CD4-positive, alpha-beta T cell treated with Interferon gamma for 1 hour (primary cell): ENCODE measurements around the gene OR8D1.
"Not testable (repeated sequence)": the region's sequence is repeated elsewhere in the genome, so short reads cannot be mapped to it uniquely, and the experiment has no call there.

Experiments used
- DNase-seq: peaks from one replicate; pipeline ENCODE4 v3.0.0-alpha.2; 2020

Gene OR8D1

DNA sequence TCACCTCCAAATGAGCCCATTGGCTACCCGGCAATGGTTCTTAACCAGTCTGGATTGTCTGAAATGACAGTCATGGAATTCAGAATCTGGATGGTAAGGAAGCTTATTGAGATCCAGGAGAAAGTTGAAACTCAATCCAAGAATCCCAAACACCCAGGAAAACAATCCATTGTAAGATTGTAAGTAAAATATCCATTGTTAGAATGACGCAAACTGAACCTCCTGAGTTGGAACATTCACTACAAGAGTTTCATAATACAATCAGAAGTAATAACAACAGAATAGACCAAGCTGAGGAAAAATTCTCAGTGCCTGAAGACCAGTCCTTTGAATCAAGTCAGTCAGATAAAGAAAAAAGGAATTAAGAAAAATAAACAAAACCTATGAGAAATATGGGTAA is 35.5 kb downstream of the OR8D1 start:
- DNase-seq = no peak

DNA sequence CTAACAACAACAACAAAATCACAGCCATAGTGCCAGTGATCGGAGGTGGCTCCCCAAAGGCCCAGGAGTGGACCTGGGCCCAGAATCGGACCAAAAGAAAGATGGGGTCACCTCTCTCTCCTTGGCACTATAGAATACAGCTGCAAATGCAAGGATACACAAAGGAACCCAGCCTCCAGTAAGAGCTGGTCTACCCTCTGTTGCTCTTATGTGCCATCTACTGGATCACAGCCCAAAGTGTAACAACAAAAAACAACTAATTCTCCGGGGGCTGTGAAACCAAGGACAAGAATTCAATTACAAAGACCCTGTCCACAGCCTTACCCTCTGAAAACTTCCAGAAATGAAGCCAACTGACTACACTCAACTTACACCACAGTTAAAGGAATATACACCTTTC is 35.9 kb downstream of the OR8D1 start:
- DNase-seq = no peak

DNA sequence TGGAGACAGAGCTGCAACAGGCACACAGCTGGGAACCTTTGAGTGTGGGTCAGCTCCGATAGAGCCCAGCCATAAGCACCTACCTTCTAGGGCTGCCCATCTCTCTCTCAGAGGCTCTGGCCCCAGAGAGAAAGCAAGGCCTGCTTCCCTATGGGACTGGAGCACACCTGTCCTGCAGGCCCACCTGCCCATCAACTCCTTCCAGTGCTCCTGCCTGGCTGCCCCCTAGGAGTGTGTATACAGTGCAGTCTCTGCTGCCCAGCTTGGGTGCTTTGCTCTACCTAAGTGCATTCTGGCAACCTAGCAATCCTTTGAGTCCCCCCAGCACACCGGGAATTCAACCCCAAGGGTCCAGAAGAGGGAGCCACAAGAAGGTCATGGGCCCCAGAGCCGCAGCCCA is 36.5 kb downstream of the OR8D1 start:
- DNase-seq = no peak

DNA sequence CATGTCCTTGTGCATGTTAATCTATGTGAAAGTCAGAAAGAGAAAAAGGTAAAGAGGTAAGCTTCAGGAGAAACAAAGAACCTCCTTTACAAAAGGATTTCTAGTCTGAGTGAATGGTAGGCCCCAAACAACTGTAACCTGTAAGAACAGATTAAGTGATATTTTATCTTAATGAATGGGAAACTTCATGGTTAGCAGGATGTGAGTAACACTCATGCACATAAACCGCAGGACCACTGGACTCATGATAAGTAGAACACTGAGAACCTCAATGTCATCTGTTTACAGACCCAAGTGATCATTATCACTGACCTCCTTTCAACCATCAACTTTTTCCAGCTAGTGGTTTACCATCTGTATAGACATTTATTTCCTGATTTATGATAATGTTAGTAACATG is 37.7 kb downstream of the OR8D1 start:
- DNase-seq = no peak

DNA sequence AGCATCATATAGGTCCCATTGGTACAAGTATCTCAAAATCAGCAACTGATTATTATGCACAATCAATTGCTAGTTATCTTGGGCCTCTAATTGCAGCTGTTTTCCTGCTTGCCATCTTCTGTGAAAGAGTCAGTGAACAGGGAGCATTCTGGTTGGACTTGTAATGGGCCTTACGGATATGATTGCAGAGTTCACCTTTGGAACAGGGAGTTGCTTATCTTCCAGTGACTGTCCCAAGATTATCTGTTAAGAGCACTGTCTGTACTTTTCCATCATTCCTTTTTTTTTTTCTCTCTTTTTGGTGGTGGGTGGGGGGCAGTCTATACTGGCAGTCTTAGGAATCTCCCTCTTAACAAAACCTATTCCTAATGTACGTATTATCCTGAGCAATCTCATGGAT is 39.7 kb downstream of the OR8D1 start:
- no peak for DNase-seq

DNA sequence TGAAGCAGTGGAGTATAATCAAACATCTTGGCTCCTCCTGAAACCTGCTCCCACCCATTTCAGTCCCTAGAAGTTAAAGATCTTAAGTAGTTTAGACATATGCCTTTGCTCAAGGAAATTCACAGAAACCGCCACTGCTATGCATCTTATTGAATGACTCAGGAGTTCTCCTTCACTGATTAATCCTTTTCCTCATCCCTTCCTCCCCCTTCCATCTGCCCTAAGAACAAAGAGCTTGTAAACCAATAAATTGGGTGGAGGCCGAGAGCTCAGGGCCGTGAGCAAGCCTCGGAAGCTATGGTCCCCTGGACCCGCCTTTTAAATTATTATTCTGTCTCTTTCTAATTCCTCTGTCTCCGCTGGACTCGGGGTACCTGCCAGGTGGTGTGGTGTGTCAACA is 42.9 kb downstream of the OR8D1 start:
- not testable (repeated sequence) for DNase-seq

DNA sequence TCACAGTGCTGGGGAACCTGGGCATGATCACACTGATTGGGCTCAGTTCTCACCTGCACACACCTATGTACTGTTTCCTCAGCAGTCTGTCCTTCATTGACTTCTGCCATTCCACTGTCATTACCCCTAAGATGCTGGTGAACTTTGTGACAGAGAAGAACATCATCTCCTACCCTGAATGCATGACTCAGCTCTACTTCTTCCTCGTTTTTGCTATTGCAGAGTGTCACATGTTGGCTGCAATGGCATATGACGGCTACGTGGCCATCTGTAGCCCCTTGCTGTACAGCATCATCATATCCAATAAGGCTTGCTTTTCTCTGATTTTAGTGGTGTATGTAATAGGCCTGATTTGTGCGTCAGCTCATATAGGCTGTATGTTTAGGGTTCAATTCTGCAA is 48.7 kb downstream of the OR8D1 start:
- DNase-seq = not testable (repeated sequence)

DNA sequence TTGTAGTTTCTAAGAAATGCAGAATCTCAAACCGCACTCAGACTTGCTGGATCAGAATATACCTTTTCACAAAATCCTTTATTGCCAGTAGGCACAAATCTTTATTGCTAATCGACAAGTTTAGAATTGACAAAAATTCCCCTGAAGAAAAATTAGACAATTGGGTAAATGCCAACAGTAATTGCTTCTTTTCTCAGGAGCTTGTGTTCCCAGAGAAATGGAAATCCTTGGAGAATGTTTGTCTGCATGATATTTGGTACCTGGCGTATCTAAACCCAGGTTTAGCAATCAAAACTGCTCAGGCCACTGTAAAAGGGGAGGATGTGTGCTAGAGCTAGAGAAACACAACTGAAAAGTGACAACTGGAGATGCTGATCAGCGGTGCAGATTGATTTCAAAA is 57.7 kb downstream of the OR8D1 start, which contains the start of gene OR8G5:
OR8G5 (plus strand) TSS at position 301 of the 400 bp plus-strand sequence. CDS start 8,556 bp downstream, outside the sequence.
- no peak for DNase-seq
